HepG2 (cell line): ENCODE measurements around the gene KCNT1.

Source experiments
- HOXA7 ChIP-seq: sonication (generic); formaldehyde crosslinking; IDR thresholded peaks from 2 replicates; pipeline ENCODE4 v1.8.1; 2022; ENCODE audit warnings: mild to moderate bottlenecking, missing genetic modification reagents, moderate library complexity
- SRSF9 ChIP-seq: fragments of 200-400 bp; formaldehyde crosslinking; IDR thresholded peaks from 2 replicates; pipeline ENCODE4 v1.6.1; 2018; ENCODE audit warnings: borderline replicate concordance, mild to moderate bottlenecking, low read depth, low read length; ENCODE audit not compliant: insufficient read depth, poor library complexity, severe bottlenecking

GRCh38 chr9:135734616-135735144 is 32.7 kb downstream of the KCNT1 start:
- TF ChIP-seq SRSF9 = no peak
- no peak for TF ChIP-seq HOXA7 (CRISPR knock-in tag)
